CD4-positive, alpha-beta memory T cell (primary cell): Measurements from ENCODE around the gene PSG5. TPM values are rescaled to one million over a fixed set of nuclear protein-coding genes. Genes with fewer than 3 reads are reported as not detected.
A peak's percentile ranks its signal among the peaks of the same experiment; 100 is the strongest.
"Not testable (repeated sequence)": the region's sequence is repeated elsewhere in the genome, so short reads cannot be mapped to it uniquely, and the experiment has no call there.

Source experiments
- CTCF ChIA-PET: fragments of 350-600 bp; sonication (Branson Sonifier 250); formaldehyde crosslinking; loops from one replicate; lab custom pipeline; 2021; ENCODE audit warnings: inconsistent platforms; ENCODE audit not compliant: partially characterized antibody; lab: Charles Lee
- POLR2A ChIA-PET: fragments of 350-600 bp; sonication (Branson Sonifier 250); formaldehyde crosslinking; loops from one replicate; lab custom pipeline; 2021; ENCODE audit not compliant: partially characterized antibody; lab: Charles Lee
- DNase-seq, 5 donors: peaks; one replicate each; pipeline versions ENCODE4 v3.0.0 to v3.0.0-alpha.2; 2020 to 2022; ENCODE audit warnings: mixed read lengths in 1 of 5
- H3K27ac ChIP-seq: one replicate; pipeline ENCODE4 v1.7.0; 2013; ENCODE audit warnings: low read depth, low read length
- H3K27me3 ChIP-seq: 2 replicates; pipeline ENCODE4 v1.7.0; 2013; ENCODE audit warnings: mild to moderate bottlenecking, low read length, moderate library complexity; ENCODE audit not compliant: insufficient read depth
- H3K36me3 ChIP-seq: 2 replicates; pipeline ENCODE4 v1.7.0; 2013; ENCODE audit warnings: mild to moderate bottlenecking, low read length, moderate library complexity; ENCODE audit not compliant: insufficient read depth
- H3K4me1 ChIP-seq: 2 replicates; pipeline ENCODE4 v1.7.0; 2013; ENCODE audit warnings: mild to moderate bottlenecking, low read length, moderate library complexity; ENCODE audit not compliant: insufficient read depth
- H3K4me3 ChIP-seq, 2 donors: one replicate each; pipeline ENCODE4 v1.7.0; 2013; ENCODE audit warnings: low read length in 2 of 2, mild to moderate bottlenecking in 1 of 2
- H3K9me3 ChIP-seq, 2 donors: one replicate each; pipeline ENCODE4 v1.7.0; 2013; ENCODE audit warnings: low read length in 2 of 2, control low read depth in 1 of 2; ENCODE audit not compliant: control insufficient read depth in 1 of 2
- H3K27ac Mint-ChIP-seq, 7 donors: one replicate each; pipeline ENCODE4 v1.8.0; 2020 to 2021; ENCODE audit warnings: mixed read lengths in 7 of 7, mild to moderate bottlenecking in 6 of 7, inconsistent platforms in 3 of 7, moderate library complexity in 3 of 7
- H3K27me3 Mint-ChIP-seq, 2 donors: one replicate each; pipeline ENCODE4 v1.8.0; 2020 to 2021; ENCODE audit warnings: mixed read lengths in 2 of 2
- H3K36me3 Mint-ChIP-seq, 2 donors: one replicate each; pipeline ENCODE4 v1.8.0; 2020 to 2021; ENCODE audit warnings: mixed read lengths in 2 of 2, inconsistent platforms in 1 of 2, mild to moderate bottlenecking in 1 of 2
- H3K4me1 Mint-ChIP-seq, 4 donors: one replicate each; pipeline ENCODE4 v1.8.0; 2020 to 2021; ENCODE audit warnings: mixed read lengths in 4 of 4, mild to moderate bottlenecking in 1 of 4
- H3K4me3 Mint-ChIP-seq, 8 donors: one replicate each; pipeline ENCODE4 v1.8.0; 2020 to 2021; ENCODE audit warnings: mixed read lengths in 8 of 8, mild to moderate bottlenecking in 7 of 8, moderate library complexity in 6 of 8, inconsistent platforms in 3 of 8
- H3K9me3 Mint-ChIP-seq, 8 donors: one replicate each; pipeline ENCODE4 v1.8.0; 2020 to 2021; ENCODE audit warnings: mixed read lengths in 8 of 8, mild to moderate bottlenecking in 5 of 8, inconsistent platforms in 3 of 8, moderate library complexity in 1 of 8
- intact Hi-C: fragments of 100-400 bp; cut with micrococcal nuclease; formaldehyde crosslinking; loops from one replicate; pipeline ENCODE4 v1.15.1; 2023
- polyA plus RNA-seq, 2 donors: library from polyadenylated mRNA; unstranded; fragments of 300-500 nt; fragmentation: Illumina TruSeq; gene quantifications; one replicate each; pipeline ENCODE4 v1.2.3, GENCODE V29; 2021
- total RNA-seq, 2 experiments: library from RNA; stranded (reverse); gene quantifications; one replicate each; pipeline ENCODE4 v1.2.3, GENCODE V29; 2021

The PSG5 gene
- total and polyA plus RNA-seq, 4 experiments from 2014 or later: not detected

- H3K27me3 ChIP-seq, H3K4me3 Mint-ChIP-seq, H3K4me3 ChIP-seq, H3K27me3 Mint-ChIP-seq, POLR2A ChIA-PET, H3K36me3 Mint-ChIP-seq, H3K4me1 ChIP-seq, CTCF ChIA-PET, H3K9me3 ChIP-seq, H3K27ac Mint-ChIP-seq, intact Hi-C loops, H3K36me3 ChIP-seq, DNase-seq, H3K27ac ChIP-seq, H3K4me1 Mint-ChIP-seq: not testable (repeated sequence)
- peaks cover 0 to 38% (median 19%) of the 10 kb centered on the region in 8 donors for H3K9me3 Mint-ChIP-seq
These were observed 35.6 kb upstream of the PSG5 start for GRCh38 chr19:43221891-43222290.

- Mint-ChIP-seq H3K9me3 (peaks cover 0 to 18% (median 3%) of the 10 kb centered on the region in 8 donors), H3K27me3 (peaks cover 11 to 13% of the 10 kb centered on the region in 2 donors)
- CTCF ChIA-PET, H3K27ac ChIP-seq, H3K4me1 ChIP-seq, H3K9me3 ChIP-seq, DNase-seq, H3K4me3 Mint-ChIP-seq, H3K4me1 Mint-ChIP-seq, H3K27ac Mint-ChIP-seq, H3K27me3 ChIP-seq, POLR2A ChIA-PET, H3K36me3 ChIP-seq, H3K36me3 Mint-ChIP-seq, intact Hi-C loops, H3K4me3 ChIP-seq: not testable (repeated sequence)
These were observed 32.8 kb upstream of the PSG5 start for GRCh38 chr19:43219136-43219535.

- POLR2A ChIA-PET, H3K4me3 Mint-ChIP-seq, intact Hi-C loops, H3K27ac Mint-ChIP-seq, H3K4me1 ChIP-seq, H3K4me1 Mint-ChIP-seq, H3K36me3 ChIP-seq, H3K4me3 ChIP-seq, H3K9me3 ChIP-seq, H3K36me3 Mint-ChIP-seq, H3K27ac ChIP-seq, CTCF ChIA-PET, DNase-seq, H3K27me3 ChIP-seq, H3K9me3 Mint-ChIP-seq: not testable (repeated sequence)
- H3K27me3 Mint-ChIP-seq: peaks cover 8 to 13% of the 10 kb centered on the region in 2 donors
These were observed 29.5 kb upstream of the PSG5 start for GRCh38 chr19:43215881-43216280.

GRCh38 chr19:43207991-43208390 lies 21.7 kb upstream of the PSG5 start:
- H3K36me3 ChIP-seq: no peaks in the 10 kb centered on the region
- Mint-ChIP-seq H3K36me3 (no peaks in the 10 kb centered on the region), H3K27ac (no peak overlapping the region), H3K4me1 (no peaks in the 10 kb centered on the region), H3K27me3 (peaks cover 4 to 6% of the 10 kb centered on the region in 2 donors), H3K4me3 (no peak overlapping the region), H3K9me3 (no peaks in the 10 kb centered on the region)
- DNase-seq: no peak
- no peak overlapping the region for H3K27ac ChIP-seq
- H3K9me3 ChIP-seq: no peaks in the 10 kb centered on the region
- ChIA-PET CTCF (no interaction called here), POLR2A (no interaction called here)
- H3K27me3 ChIP-seq: no peaks in the 10 kb centered on the region
- no peak overlapping the region for H3K4me3 ChIP-seq
- H3K4me1 ChIP-seq: no peaks in the 10 kb centered on the region
- intact Hi-C loops: no loop called here

GRCh38 chr19:43207174-43207573 lies 20.8 kb upstream of the PSG5 start:
- CTCF ChIA-PET, H3K36me3 Mint-ChIP-seq, H3K27me3 ChIP-seq, H3K4me3 Mint-ChIP-seq, DNase-seq, H3K36me3 ChIP-seq, H3K27ac Mint-ChIP-seq, H3K9me3 Mint-ChIP-seq, H3K27ac ChIP-seq, H3K4me1 Mint-ChIP-seq, POLR2A ChIA-PET, H3K27me3 Mint-ChIP-seq, intact Hi-C loops, H3K4me3 ChIP-seq, H3K9me3 ChIP-seq, H3K4me1 ChIP-seq: not testable (repeated sequence)

GRCh38 chr19:43205471-43206105 lies 19.3 kb upstream of the PSG5 start, which contains the start of gene PSG4:
TSS of gene PSG4 (minus strand) at chr19:43205638. CDS start at chr19:43205536, 102 bp downstream.
- H3K4me1 Mint-ChIP-seq, H3K27me3 Mint-ChIP-seq, H3K27me3 ChIP-seq, H3K9me3 Mint-ChIP-seq, CTCF ChIA-PET, H3K36me3 Mint-ChIP-seq, DNase-seq, POLR2A ChIA-PET, H3K9me3 ChIP-seq, H3K4me3 ChIP-seq, H3K4me3 Mint-ChIP-seq, H3K36me3 ChIP-seq, intact Hi-C loops, H3K4me1 ChIP-seq, H3K27ac ChIP-seq: not testable (repeated sequence)
- peak within 1 kb of the TSS in 1 of 7 donors; percentile 35 for H3K27ac Mint-ChIP-seq

- H3K36me3 Mint-ChIP-seq, H3K4me3 ChIP-seq, H3K4me1 ChIP-seq, CTCF ChIA-PET, H3K4me1 Mint-ChIP-seq, DNase-seq, POLR2A ChIA-PET, intact Hi-C loops, H3K9me3 ChIP-seq, H3K4me3 Mint-ChIP-seq, H3K36me3 ChIP-seq, H3K27ac Mint-ChIP-seq, H3K27ac ChIP-seq, H3K9me3 Mint-ChIP-seq, H3K27me3 ChIP-seq, H3K27me3 Mint-ChIP-seq: not testable (repeated sequence)
These were observed 17.3 kb upstream of the PSG5 start for GRCh38 chr19:43203611-43204010.

- H3K4me3 ChIP-seq, H3K27me3 Mint-ChIP-seq, intact Hi-C loops, H3K4me1 ChIP-seq, H3K9me3 Mint-ChIP-seq, H3K9me3 ChIP-seq, H3K4me1 Mint-ChIP-seq, DNase-seq, H3K4me3 Mint-ChIP-seq, H3K36me3 ChIP-seq, POLR2A ChIA-PET, H3K36me3 Mint-ChIP-seq, H3K27me3 ChIP-seq, CTCF ChIA-PET, H3K27ac ChIP-seq: not testable (repeated sequence)
- H3K27ac Mint-ChIP-seq: peak overlapping the region in 1 of 7 donors; percentile 60
These were observed 15.6 kb upstream of the PSG5 start for GRCh38 chr19:43201891-43202290.
